ENCODE measurements around the gene ZNF407.

ZNF407 gene

GRCh38 chr18:75005626-75006025 is 408.0 kb downstream of the ZNF407 start (continued):
- TF ChIP-seq BACH2 (CRISPR knock-in tag; IDR thresholded peaks at IDR 0.05; ENCODE audit: borderline replicate concordance) (no peak), ESRRG (CRISPR knock-in tag; IDR thresholded peaks at IDR 0.05) (no peak)

- TF ChIP-seq, protein P1, sequence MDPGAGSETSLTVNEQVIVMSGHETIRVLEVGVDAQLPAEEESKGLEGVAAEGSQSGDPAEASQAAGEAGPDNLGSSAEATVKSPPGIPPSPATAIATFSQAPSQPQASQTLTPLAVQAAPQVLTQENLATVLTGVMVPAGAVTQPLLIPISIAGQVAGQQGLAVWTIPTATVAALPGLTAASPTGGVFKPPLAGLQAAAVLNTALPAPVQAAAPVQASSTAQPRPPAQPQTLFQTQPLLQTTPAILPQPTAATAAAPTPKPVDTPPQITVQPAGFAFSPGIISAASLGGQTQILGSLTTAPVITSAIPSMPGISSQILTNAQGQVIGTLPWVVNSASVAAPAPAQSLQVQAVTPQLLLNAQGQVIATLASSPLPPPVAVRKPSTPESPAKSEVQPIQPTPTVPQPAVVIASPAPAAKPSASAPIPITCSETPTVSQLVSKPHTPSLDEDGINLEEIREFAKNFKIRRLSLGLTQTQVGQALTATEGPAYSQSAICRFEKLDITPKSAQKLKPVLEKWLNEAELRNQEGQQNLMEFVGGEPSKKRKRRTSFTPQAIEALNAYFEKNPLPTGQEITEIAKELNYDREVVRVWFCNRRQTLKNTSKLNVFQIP (CRISPR knock-in tag; IDR thresholded peaks at IDR 0.05; ENCODE audit: borderline replicate concordance, low read depth), result no peak
- TF ChIP-seq ZFP3 (CRISPR knock-in tag; IDR thresholded peaks at IDR 0.05) (no peak), SNAI2 (CRISPR knock-in tag; IDR thresholded peaks at IDR 0.05) (no peak), OSR1 (CRISPR knock-in tag; IDR thresholded peaks at IDR 0.05) (no peak), TOX (CRISPR knock-in tag; IDR thresholded peaks at IDR 0.05; ENCODE audit: borderline replicate concordance) (no peak), ZNF8 (CRISPR knock-in tag; IDR thresholded peaks at IDR 0.05) (no peak), ZFP30 (CRISPR knock-in tag; IDR thresholded peaks at IDR 0.05) (no peak), ZNF70 (CRISPR knock-in tag; IDR thresholded peaks at IDR 0.05) (no peak), CSDC2 (CRISPR knock-in tag; IDR thresholded peaks at IDR 0.05) (no peak), TSHZ2 (CRISPR knock-in tag; IDR thresholded peaks at IDR 0.05) (no peak), PPARA (CRISPR knock-in tag; IDR thresholded peaks at IDR 0.05; ENCODE audit: borderline replicate concordance) (no peak), CSRNP3 (CRISPR knock-in tag; IDR thresholded peaks at IDR 0.05) (no peak), ISL1 (CRISPR knock-in tag; IDR thresholded peaks at IDR 0.05) (no peak), ZNF565 (CRISPR knock-in tag; conservative IDR thresholded peaks at IDR 0.05; ENCODE audit: low read depth) (no peak), TCF4 (CRISPR knock-in tag; IDR thresholded peaks at IDR 0.05; ENCODE audit: borderline replicate concordance) (no peak), ZC3H10 (CRISPR knock-in tag; IDR thresholded peaks at IDR 0.05) (no peak)
- TF ChIP-seq, protein P2, sequence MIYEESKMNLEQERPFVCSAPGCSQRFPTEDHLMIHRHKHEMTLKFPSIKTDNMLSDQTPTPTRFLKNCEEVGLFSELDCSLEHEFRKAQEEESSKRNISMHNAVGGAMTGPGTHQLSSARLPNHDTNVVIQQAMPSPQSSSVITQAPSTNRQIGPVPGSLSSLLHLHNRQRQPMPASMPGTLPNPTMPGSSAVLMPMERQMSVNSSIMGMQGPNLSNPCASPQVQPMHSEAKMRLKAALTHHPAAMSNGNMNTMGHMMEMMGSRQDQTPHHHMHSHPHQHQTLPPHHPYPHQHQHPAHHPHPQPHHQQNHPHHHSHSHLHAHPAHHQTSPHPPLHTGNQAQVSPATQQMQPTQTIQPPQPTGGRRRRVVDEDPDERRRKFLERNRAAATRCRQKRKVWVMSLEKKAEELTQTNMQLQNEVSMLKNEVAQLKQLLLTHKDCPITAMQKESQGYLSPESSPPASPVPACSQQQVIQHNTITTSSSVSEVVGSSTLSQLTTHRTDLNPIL (CRISPR knock-in tag; IDR thresholded peaks at IDR 0.05; ENCODE audit: low read depth), result no peak
- no peak for ATAC-seq
These were observed 410.5 kb downstream of the ZNF407 start for GRCh38 chr18:75008186-75008585.

DNA sequence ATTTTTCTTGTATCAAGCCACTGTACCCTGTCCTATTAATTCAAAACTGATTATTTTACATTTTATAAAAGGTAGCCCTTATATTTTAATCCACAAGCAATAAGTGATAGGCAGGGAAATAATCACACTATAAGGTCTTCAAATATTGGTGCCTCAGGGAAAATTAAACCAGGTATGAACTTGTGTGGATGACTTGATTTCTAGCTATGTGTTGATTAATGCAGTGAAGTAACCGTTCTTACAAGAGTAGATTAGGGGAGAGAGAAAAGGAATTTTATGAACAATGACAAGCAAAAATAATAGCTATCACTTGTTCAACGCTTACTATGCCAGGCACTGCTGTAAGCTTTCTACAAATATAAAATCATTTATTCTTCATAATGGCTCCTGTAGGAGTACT is 411.6 kb downstream of the ZNF407 start:
- no peak for ATAC-seq
- TF ChIP-seq ZNF70 (CRISPR knock-in tag; IDR thresholded peaks at IDR 0.05) (no peak), BACH2 (CRISPR knock-in tag; IDR thresholded peaks at IDR 0.05; ENCODE audit: borderline replicate concordance) (no peak), ZNF565 (CRISPR knock-in tag; conservative IDR thresholded peaks at IDR 0.05; ENCODE audit: low read depth) (no peak), ZFP3 (CRISPR knock-in tag; IDR thresholded peaks at IDR 0.05) (no peak), PPARA (CRISPR knock-in tag; IDR thresholded peaks at IDR 0.05; ENCODE audit: borderline replicate concordance) (no peak), CSRNP3 (CRISPR knock-in tag; IDR thresholded peaks at IDR 0.05) (no peak), RARB (CRISPR knock-in tag; IDR thresholded peaks at IDR 0.05) (no peak), OSR1 (CRISPR knock-in tag; IDR thresholded peaks at IDR 0.05) (no peak)

DNA sequence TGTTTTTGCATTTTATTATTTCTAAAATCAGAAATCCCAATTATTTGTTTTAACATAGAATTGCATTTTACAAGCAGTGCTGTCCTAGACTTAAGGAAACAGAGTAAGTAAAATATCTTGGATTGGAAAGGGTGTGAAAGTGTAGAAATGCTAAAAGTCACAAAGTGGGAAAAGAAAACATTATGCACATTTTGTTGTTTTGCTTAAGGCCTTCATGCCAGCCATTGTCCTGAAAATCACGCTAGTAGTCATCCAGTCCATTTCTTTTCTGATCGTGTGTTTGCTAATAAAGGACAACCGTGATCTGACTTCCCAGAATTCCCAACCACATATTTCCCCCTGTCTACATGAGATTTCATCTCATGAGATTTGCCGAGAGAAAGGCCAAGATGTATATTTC is 412.2 kb downstream of the ZNF407 start:
- TF ChIP-seq SNAI2 (CRISPR knock-in tag; IDR thresholded peaks at IDR 0.05), result no peak
- no peak for TF ChIP-seq ARNTL (CRISPR knock-in tag; IDR thresholded peaks at IDR 0.05; ENCODE audit: borderline replicate concordance, low read depth)
- no peak for TF ChIP-seq PPARA (CRISPR knock-in tag; IDR thresholded peaks at IDR 0.05; ENCODE audit: borderline replicate concordance)
- no peak for TF ChIP-seq OSR1 (CRISPR knock-in tag; IDR thresholded peaks at IDR 0.05)
- no peak for TF ChIP-seq ZNF70 (CRISPR knock-in tag; IDR thresholded peaks at IDR 0.05)
- no peak for TF ChIP-seq TOX (CRISPR knock-in tag; IDR thresholded peaks at IDR 0.05; ENCODE audit: borderline replicate concordance)
- no peak for TF ChIP-seq ZNF8 (CRISPR knock-in tag; IDR thresholded peaks at IDR 0.05)
- no peak for ATAC-seq
